Testis (tissue), 3 donors: ENCODE results near the gene HSD17B2. TPM values are rescaled to one million over a fixed set of nuclear protein-coding genes. Genes with fewer than 3 reads are reported as not detected.

ENCODE experiments used
- DNase-seq: peaks from one replicate; pipeline ENCODE4 v3.0.0-alpha.2; 2019
- H3K27ac ChIP-seq, 2 donors: fragments of 200-600 bp; sonication (generic); one replicate each; pipeline ENCODE4 v1.5.1; 2019
- H3K27me3 ChIP-seq: fragments of 200-600 bp; sonication (generic); one replicate; pipeline ENCODE4 v1.5.1; 2019
- H3K36me3 ChIP-seq: fragments of 200-600 bp; sonication (generic); one replicate; pipeline ENCODE4 v1.5.1; 2017; ENCODE audit warnings: low read depth; ENCODE audit errors: missing control alignments
- H3K4me1 ChIP-seq: fragments of 200-600 bp; sonication (generic); one replicate; pipeline ENCODE4 v1.5.1; 2019
- H3K4me3 ChIP-seq, 2 donors: fragments of 200-600 bp; sonication (generic); one replicate each; pipeline ENCODE4 v1.5.1; 2017 to 2019
- H3K9me3 ChIP-seq: fragments of 200-600 bp; sonication (generic); one replicate; pipeline ENCODE4 v1.5.1; 2017
- POLR2A ChIP-seq: fragments of 450-650 bp; IDR thresholded peaks from one replicate; pipeline ENCODE4 v1.6.1; 2017; ENCODE audit warnings: antibody characterized with exemption, mild to moderate bottlenecking, moderate library complexity
- WGBS, 2 donors: methylation state at CpG; one replicate each; pipeline ENCODE4 v1.1.5; 2018; 5-methylcytosine and 5-hydroxymethylcytosine counted together
- intact Hi-C: fragments of 100-400 bp; cut with DNase I; formaldehyde crosslinking; loops from one replicate; pipeline ENCODE4 v1.15.1; 2023; ENCODE audit warnings: low total_unique reads
- polyA plus RNA-seq: library from polyadenylated mRNA; stranded (reverse); fragments of 350-450 nt; fragmentation: Illumina TruSeq; extraction: RNeasy Lipid Tissue Mini Kit (QIAGEN cat#74804); gene quantifications from one replicate; pipeline ENCODE4 v1.2.3, GENCODE V29; 2014; ENCODE audit warnings: low read depth, low replicate concordance; ENCODE audit not compliant: insufficient read depth
- total RNA-seq, 2 donors: library from RNA; depleted of rRNA; stranded (reverse); fragments of >200 nt; gene quantifications; one replicate each; pipeline ENCODE4 v1.2.3, GENCODE V29; 2016
- TF ChIP-seq, protein P1 (sequence below), 3 experiments: fragments of 450-650 bp in 2 of 3; fragments of 200-600 bp in 1 of 3; sonication (generic) in 1 of 3; IDR thresholded peaks; one replicate each; pipeline ENCODE4 v1.5.1; 2016 to 2019; ENCODE audit warnings: antibody characterized with exemption in 3 of 3, mild to moderate bottlenecking in 2 of 3, moderate library complexity in 1 of 3

Gene HSD17B2
- total and polyA plus RNA-seq, 3 donors from 2014 or later: 0.71 TPM; not detected in 2

DNA sequence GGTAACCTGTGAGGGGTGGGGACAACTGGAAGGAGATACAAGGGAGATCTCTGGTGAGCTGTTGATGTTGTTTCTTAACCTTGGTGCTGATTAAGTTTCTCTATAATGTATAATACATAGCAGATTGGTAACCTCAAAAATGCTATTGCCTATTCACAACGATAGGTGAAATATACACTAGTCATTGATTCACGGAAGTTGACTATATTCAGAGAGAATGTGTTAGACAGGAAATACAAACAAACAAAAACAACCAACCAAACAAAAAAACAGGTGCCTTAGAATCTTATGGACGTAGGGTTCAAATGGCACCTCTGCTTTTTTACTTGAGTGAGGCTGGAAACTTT lies 21.5 kb downstream of the HSD17B2 start:
- Histone ChIP-seq H3K36me3 (no peaks in the 10 kb centered on the region), H3K4me1 (no peaks in the 10 kb centered on the region), H3K27me3 (no peaks in the 10 kb centered on the region), H3K4me3 (no peak overlapping the region), H3K27ac (no peak overlapping the region), H3K9me3 (no peaks in the 10 kb centered on the region)
- intact Hi-C loops: no loop called here
- DNase-seq: no peak
- TF ChIP-seq POLR2A: no peak
- TF ChIP-seq, protein P1, sequence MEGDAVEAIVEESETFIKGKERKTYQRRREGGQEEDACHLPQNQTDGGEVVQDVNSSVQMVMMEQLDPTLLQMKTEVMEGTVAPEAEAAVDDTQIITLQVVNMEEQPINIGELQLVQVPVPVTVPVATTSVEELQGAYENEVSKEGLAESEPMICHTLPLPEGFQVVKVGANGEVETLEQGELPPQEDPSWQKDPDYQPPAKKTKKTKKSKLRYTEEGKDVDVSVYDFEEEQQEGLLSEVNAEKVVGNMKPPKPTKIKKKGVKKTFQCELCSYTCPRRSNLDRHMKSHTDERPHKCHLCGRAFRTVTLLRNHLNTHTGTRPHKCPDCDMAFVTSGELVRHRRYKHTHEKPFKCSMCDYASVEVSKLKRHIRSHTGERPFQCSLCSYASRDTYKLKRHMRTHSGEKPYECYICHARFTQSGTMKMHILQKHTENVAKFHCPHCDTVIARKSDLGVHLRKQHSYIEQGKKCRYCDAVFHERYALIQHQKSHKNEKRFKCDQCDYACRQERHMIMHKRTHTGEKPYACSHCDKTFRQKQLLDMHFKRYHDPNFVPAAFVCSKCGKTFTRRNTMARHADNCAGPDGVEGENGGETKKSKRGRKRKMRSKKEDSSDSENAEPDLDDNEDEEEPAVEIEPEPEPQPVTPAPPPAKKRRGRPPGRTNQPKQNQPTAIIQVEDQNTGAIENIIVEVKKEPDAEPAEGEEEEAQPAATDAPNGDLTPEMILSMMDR (IDR thresholded peaks at IDR 0.05): no peak
- WGBS, 2 donors: 74 to 76% methylated on average over 3 of the region's 3 CpGs

GRCh38 chr16:82059161-82059982 lies 24.3 kb downstream of the HSD17B2 start:
- intact Hi-C loops: no loop called here
- WGBS, 2 donors: 79 to 85% methylated on average over 8 of the region's 8 CpGs
- H3K27ac ChIP-seq: no peak overlapping the region

DNA sequence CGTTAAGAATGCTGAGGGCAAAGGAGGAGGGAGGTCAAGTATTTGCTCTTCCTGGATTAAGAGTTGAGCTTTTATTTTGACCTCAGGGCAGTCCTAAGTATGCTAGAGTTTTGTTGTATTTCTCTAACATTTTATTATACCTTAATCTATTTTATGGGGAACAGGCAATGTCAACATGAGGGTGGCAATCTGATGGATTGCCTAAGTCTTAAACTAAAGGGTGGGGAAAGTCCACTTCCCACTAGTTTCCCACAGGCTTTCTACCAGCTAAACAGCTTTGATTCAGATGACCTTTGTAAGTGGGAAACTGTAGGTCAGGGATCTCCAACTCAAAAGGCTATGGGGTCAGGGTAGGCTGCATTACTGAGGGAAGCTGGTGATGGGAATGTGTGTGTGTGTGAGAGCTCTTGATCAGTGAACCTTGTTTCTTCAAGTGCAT lies 24.9 kb downstream of the HSD17B2 start:
- Histone ChIP-seq H3K36me3 (no peaks in the 10 kb centered on the region), H3K27ac (no peak overlapping the region), H3K27me3 (no peaks in the 10 kb centered on the region), H3K4me3 (no peak overlapping the region), H3K9me3 (no peaks in the 10 kb centered on the region), H3K4me1 (no peaks in the 10 kb centered on the region)
- intact Hi-C loops: no loop called here
- WGBS, 2 donors: 60 to 63% methylated on average over 1 of the region's 1 CpG
- no peak for DNase-seq
- TF ChIP-seq, protein P1 (IDR thresholded peaks at IDR 0.05): no peak
- no peak for TF ChIP-seq POLR2A

More at GRCh38 chr16:82059161-82059982, 24.3 kb downstream of the HSD17B2 start:
- Histone ChIP-seq H3K4me3 (no peak overlapping the region), H3K4me1 (no peaks in the 10 kb centered on the region), H3K36me3 (no peaks in the 10 kb centered on the region), H3K9me3 (no peaks in the 10 kb centered on the region), H3K27me3 (no peaks in the 10 kb centered on the region)
- no peak for DNase-seq
- no peak for TF ChIP-seq POLR2A
- TF ChIP-seq, protein P1 (IDR thresholded peaks at IDR 0.05): no peak

DNA sequence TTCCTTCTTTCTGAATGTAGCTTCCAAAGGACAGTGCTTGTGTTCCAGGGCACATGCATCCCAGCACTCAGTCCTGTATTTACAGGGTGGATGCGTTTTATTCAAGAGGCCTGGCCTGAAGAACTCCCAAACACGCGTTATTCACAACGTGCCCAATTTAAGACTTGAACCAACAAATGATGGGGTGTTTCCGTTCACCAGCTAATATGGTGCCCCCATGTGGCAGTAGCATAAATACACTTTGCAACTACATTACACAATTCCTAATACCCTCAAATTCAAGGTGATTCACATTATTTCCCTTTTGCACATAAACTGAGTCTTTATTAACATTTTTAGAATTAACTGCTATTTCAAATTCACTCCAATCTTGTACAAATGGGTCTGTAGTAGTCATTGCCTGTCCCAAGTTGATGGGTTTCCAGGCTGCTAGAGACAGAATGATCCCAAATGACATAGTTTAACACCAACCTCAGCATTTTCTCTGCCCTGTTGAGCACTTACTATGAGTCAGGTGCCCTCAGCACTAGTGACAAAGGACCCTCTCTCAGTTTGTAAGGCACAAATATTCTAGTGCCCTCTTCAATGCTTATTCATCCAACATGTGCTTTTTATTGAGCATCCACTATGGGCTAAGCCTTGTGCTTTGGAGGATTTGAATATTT lies 26.9 kb downstream of the HSD17B2 start:
- H3K27ac ChIP-seq: no peak overlapping the region
- no peaks in the 10 kb centered on the region for H3K27me3 ChIP-seq
- intact Hi-C loops: no loop called here
- no peak for DNase-seq
- no peaks in the 10 kb centered on the region for H3K4me1 ChIP-seq
- no peak overlapping the region for H3K4me3 ChIP-seq
- no peaks in the 10 kb centered on the region for H3K36me3 ChIP-seq
- TF ChIP-seq, protein P1 (IDR thresholded peaks at IDR 0.05): peak in 1 of 3 experiments; percentile 15
- no peak for TF ChIP-seq POLR2A
- H3K9me3 ChIP-seq: no peaks in the 10 kb centered on the region
- 57 to 59% methylated on average over 5 of the region's 5 CpGs for WGBS, 2 donors
